WTC11 (cell line): Measurements from ENCODE around the gene MPZL3.

Source experiments
- FOXK1 ChIP-seq: sonication (generic); formaldehyde crosslinking; IDR thresholded peaks from 2 replicates; pipeline ENCODE4 v1.8.0; 2022; ENCODE audit warnings: mild to moderate bottlenecking, moderate library complexity, missing genetic modification reagents
- TF ChIP-seq, protein P1 (sequence below): fragments of 200-600 bp; IDR thresholded peaks from 2 replicates; pipeline ENCODE4 v1.8.0; 2022; ENCODE audit warnings: antibody characterized with exemption
- TF ChIP-seq, protein P2 (sequence below): sonication (generic); formaldehyde crosslinking; IDR thresholded peaks from 2 replicates; pipeline ENCODE4 v1.8.0; 2022; ENCODE audit warnings: missing genetic modification reagents
- TF ChIP-seq, protein P3 (sequence below): sonication (generic); formaldehyde crosslinking; IDR thresholded peaks from 2 replicates; pipeline ENCODE4 v1.8.0; 2023; ENCODE audit warnings: mild to moderate bottlenecking, missing genetic modification reagents
- TF ChIP-seq, protein P4 (sequence below): sonication (generic); formaldehyde crosslinking; IDR thresholded peaks from 2 replicates; pipeline ENCODE4 v1.8.0; 2022; ENCODE audit warnings: mild to moderate bottlenecking, missing genetic modification reagents

DNA sequence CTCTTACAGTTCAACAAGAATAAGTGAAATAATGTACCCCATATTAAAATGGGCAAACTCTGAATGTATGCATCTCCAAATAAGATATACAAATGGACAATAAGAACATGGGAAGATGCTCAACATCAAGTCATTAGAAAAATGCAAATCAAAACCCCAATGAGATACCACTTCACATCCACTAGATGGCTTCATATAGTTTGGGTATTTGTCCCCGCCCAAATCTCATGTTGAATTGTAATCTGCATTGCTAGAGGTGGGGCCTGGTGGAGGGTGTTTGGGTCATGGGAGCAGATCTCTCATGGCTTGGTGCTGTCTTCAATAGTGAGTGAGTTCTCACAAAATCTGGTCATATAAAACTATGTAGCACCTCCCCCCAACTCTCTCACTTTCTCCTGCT, 6.2 kb upstream of the MPZL3 start:
- TF ChIP-seq, protein P1, sequence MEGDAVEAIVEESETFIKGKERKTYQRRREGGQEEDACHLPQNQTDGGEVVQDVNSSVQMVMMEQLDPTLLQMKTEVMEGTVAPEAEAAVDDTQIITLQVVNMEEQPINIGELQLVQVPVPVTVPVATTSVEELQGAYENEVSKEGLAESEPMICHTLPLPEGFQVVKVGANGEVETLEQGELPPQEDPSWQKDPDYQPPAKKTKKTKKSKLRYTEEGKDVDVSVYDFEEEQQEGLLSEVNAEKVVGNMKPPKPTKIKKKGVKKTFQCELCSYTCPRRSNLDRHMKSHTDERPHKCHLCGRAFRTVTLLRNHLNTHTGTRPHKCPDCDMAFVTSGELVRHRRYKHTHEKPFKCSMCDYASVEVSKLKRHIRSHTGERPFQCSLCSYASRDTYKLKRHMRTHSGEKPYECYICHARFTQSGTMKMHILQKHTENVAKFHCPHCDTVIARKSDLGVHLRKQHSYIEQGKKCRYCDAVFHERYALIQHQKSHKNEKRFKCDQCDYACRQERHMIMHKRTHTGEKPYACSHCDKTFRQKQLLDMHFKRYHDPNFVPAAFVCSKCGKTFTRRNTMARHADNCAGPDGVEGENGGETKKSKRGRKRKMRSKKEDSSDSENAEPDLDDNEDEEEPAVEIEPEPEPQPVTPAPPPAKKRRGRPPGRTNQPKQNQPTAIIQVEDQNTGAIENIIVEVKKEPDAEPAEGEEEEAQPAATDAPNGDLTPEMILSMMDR = no peak
- TF ChIP-seq, protein P2, sequence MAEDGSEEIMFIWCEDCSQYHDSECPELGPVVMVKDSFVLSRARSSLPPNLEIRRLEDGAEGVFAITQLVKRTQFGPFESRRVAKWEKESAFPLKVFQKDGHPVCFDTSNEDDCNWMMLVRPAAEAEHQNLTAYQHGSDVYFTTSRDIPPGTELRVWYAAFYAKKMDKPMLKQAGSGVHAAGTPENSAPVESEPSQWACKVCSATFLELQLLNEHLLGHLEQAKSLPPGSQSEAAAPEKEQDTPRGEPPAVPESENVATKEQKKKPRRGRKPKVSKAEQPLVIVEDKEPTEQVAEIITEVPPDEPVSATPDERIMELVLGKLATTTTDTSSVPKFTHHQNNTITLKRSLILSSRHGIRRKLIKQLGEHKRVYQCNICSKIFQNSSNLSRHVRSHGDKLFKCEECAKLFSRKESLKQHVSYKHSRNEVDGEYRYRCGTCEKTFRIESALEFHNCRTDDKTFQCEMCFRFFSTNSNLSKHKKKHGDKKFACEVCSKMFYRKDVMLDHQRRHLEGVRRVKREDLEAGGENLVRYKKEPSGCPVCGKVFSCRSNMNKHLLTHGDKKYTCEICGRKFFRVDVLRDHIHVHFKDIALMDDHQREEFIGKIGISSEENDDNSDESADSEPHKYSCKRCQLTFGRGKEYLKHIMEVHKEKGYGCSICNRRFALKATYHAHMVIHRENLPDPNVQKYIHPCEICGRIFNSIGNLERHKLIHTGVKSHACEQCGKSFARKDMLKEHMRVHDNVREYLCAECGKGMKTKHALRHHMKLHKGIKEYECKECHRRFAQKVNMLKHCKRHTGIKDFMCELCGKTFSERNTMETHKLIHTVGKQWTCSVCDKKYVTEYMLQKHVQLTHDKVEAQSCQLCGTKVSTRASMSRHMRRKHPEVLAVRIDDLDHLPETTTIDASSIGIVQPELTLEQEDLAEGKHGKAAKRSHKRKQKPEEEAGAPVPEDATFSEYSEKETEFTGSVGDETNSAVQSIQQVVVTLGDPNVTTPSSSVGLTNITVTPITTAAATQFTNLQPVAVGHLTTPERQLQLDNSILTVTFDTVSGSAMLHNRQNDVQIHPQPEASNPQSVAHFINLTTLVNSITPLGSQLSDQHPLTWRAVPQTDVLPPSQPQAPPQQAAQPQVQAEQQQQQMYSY = no peak
- TF ChIP-seq FOXK1 (CRISPR knock-in tag) = no peak
- TF ChIP-seq, protein P3, sequence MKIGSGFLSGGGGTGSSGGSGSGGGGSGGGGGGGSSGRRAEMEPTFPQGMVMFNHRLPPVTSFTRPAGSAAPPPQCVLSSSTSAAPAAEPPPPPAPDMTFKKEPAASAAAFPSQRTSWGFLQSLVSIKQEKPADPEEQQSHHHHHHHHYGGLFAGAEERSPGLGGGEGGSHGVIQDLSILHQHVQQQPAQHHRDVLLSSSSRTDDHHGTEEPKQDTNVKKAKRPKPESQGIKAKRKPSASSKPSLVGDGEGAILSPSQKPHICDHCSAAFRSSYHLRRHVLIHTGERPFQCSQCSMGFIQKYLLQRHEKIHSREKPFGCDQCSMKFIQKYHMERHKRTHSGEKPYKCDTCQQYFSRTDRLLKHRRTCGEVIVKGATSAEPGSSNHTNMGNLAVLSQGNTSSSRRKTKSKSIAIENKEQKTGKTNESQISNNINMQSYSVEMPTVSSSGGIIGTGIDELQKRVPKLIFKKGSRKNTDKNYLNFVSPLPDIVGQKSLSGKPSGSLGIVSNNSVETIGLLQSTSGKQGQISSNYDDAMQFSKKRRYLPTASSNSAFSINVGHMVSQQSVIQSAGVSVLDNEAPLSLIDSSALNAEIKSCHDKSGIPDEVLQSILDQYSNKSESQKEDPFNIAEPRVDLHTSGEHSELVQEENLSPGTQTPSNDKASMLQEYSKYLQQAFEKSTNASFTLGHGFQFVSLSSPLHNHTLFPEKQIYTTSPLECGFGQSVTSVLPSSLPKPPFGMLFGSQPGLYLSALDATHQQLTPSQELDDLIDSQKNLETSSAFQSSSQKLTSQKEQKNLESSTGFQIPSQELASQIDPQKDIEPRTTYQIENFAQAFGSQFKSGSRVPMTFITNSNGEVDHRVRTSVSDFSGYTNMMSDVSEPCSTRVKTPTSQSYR (CRISPR knock-in tag) = no peak
- TF ChIP-seq, protein P4, sequence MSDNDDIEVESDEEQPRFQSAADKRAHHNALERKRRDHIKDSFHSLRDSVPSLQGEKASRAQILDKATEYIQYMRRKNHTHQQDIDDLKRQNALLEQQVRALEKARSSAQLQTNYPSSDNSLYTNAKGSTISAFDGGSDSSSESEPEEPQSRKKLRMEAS = no peak
